ENCODE measurements around the gene SEC23A.

- TF ChIP-seq POLR2A (IDR thresholded peaks at IDR 0.05; ENCODE audit: low read length): no peak
- no peak for TF ChIP-seq GATA1 (IDR thresholded peaks at IDR 0.05; ENCODE audit: low read depth, low read length)
Observed at GRCh38 chr14:39040529-39040928, 62.5 kb downstream of the SEC23A start.
